ENCODE measurements around the gene USP13.

GRCh38 chr3:179775416-179776122 lies 122.7 kb downstream of the USP13 start:
- TF ChIP-seq GATA3 (IDR thresholded peaks at IDR 0.05; ENCODE audit: low read depth, low read length) = no peak
- no peak for TF ChIP-seq GATA2 (IDR thresholded peaks at IDR 0.05; ENCODE audit: low read depth, low read length)

Data from SH-SY5Y (cell line).